HG03442 (cell line): Measurements from ENCODE around the gene IL21R.
"Not testable (repeated sequence)": the region's sequence is repeated elsewhere in the genome, so short reads cannot be mapped to it uniquely, and the experiment has no call there.

Source experiments
- ATAC-seq: cut with Tn5 transposase; IDR thresholded peaks from one replicate; pipeline ENCODE4 v1.9.1; 2021; ENCODE audit warnings: mild to moderate bottlenecking, moderate library complexity; ENCODE audit not compliant: unreplicated experiment

IL21R gene

DNA sequence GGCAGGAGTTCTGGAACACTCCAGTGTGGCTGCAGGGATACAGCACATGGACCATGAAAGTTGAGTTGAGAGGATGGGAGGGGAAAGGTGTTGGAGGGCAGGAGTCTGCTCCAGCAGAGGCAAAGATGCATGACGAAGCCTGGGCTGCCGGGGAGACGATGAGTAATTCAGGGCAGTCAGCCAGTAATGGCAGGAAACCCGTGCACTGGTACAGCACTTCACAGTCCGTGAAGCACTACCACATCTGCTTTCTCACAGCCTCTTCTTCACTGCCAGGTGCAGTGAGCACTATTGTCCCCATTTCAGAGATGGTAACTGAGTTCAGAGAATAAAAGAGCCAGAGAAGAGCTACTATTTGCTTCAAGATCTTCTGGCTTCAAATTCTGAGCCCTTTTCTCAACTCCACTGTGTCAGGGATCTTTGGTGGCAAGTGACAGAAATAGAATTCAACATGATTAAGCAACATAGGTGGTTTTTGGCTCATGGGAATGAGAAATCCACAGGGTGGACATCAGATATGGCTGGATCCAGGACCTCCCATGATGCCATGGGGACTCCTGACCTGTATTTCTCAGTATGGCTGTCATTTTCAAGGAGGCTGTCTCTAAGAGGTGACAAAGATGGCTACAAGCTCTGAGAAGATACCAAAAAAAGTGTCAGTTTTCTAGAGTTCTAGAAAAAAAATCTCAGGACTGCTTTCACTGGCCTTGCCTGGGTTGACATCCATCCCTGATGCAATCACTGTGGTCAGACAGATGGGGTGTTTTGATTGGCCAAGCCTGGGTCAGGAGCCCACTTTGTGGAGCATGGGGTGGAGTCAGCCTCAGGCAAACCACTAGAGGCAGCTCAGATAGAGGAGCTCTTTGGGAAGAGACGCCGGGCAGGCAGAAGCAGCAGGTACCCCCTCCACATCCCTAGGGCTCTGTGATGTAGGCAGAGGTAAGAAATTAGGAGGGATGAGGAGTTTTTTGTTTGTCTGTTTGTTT, 24.7 kb downstream of the IL21R start:
- peak; percentile 66 for ATAC-seq

DNA sequence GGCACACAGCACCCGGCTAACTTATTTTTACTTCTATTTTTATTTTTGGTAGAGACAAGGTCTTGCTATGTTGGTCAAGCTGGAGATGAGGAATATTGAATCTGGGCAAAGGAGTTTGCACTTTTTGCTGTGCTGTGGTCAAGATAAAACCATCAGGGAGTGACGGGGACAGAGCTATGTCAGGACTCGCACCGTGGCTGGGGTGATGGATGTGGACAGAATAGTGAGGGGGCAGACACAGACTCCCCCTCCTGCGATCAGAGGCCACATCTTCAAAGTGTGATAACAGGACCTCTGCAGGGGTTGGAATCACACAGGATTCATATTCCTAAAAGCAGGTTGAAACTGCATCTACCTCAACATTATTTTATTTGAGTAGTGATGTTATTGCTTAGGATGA, 25.6 kb downstream of the IL21R start:
- ATAC-seq: no peak

DNA sequence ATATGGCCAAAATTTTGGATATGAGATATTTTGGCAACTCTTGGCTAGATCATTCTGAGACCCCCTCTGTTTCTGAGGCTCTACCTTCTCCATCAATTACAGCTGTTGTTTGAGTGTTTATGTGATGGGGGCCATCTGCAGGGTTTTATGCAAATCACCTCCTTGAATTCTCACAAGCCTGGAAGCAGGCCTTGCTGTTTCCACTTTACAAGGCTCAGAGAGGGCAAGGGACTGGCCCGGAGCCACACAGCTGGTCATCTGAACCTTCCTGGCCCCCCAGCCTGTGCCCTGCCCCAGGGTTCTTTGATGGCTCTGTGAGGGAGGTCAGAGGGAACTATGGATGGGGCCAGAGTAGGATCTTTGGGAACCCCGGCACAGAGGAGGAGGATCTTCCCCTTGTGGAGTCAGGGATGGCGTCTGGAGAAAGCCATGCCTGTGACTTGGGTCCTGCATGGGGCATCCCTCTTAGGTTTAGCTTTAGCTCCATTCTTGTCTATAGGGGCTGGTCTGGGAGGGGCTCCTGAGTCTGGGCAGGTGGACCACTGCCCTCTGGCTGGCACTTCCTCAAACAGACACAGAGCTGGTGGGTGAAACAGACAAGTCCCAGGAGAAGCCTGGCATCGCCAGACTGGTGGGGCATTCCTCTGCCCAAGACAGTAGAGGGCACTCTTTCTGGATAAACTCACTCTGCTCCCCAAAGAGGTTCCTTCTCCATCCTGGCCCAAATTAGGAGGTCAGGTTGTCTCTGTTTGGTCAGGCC, 26.2 kb downstream of the IL21R start:
- ATAC-seq: no peak

DNA sequence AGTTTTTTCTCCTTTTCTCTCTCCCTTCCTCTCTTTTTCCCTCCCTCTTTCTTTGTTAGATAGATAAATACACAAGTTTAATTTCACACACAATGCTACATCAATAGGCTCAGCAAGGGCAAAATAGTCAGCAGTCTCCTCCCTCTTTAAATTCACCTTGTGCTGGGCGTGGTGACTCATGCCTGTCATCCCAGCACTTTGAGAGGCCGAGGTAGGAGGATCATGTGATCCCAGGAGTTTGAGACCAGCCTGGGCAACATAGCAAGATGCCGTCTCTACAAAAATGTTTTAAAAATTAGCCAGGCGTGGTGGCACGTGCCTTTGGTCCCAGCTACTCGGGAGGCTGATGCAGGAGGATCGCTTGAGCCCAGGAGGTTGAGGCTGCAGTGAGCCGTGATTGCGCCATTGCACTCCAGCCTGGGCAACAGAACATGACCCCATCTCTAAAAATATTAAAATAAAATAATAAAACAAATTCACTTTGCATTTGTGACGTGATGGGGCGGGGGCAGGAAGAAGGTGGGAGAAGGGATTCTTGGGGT, 27.4 kb downstream of the IL21R start:
- no peak for ATAC-seq

DNA sequence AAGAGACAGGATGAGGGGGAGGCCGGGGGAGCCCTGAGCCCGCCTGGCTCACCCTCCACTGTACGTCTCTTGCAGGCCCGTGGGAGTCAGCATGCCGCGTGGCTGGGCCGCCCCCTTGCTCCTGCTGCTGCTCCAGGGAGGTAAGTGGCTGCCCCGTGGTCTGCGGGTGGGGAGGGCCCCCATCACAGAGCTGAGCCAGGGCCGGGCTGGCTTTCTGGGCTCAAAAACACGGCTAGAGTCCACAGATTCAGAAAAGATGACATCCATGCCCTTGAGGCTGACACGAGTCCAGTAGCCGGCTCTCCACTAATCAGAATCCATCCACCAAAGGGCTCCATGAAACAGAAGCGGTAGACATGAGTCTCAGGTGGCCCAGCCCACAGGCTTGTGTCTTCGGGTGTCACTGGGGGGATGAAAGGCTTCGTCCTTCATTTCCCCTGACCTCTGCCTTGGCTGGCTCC, 28.0 kb downstream of the IL21R start:
- ATAC-seq: no peak

DNA sequence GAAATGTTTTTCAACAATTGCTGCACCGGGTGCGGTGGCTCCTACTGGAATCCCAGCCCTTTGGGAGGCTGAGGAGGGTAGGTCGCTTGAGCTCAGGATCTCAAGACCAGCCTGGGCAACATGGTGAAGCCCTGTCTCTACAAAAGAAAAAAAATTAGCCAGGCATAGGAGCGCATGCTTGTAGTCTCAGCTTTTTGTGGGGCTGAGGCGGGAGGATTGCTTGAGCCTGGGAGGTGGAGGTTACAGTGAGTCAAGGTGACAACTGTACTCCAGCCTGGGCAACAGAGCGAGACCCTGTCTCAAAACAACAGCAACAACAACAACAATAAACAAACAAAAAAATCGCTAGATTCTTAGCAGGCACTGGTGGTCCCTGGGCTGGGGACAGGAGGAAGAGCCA, 28.5 kb downstream of the IL21R start:
- no peak for ATAC-seq

DNA sequence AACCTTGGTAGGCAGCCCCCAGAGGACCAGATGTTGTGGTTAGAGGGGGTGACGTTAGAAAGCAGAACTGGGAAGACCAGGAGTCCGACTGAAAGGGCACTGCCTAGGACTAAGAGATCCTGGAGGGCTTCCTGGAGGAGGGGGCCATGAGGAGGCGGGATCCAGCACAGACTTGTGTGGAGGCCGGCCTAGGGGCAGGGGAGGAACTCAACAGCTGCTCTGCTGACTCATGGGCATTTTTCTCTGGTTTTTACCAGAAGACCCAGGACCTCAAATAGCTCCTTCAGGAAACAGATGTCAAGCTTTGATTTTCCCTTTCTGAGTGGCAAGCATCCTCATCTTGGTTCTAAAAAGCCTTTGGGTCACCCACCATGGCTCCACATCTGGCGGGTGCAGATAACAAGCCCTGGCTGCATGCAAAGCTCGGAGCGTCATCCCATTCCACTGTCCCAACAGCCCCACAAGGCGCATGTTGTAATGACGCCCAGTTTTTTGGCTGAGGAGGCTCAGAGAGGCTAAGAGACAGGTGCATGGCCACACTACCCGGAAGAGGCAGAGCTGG, 29.0 kb downstream of the IL21R start:
- no peak for ATAC-seq

DNA sequence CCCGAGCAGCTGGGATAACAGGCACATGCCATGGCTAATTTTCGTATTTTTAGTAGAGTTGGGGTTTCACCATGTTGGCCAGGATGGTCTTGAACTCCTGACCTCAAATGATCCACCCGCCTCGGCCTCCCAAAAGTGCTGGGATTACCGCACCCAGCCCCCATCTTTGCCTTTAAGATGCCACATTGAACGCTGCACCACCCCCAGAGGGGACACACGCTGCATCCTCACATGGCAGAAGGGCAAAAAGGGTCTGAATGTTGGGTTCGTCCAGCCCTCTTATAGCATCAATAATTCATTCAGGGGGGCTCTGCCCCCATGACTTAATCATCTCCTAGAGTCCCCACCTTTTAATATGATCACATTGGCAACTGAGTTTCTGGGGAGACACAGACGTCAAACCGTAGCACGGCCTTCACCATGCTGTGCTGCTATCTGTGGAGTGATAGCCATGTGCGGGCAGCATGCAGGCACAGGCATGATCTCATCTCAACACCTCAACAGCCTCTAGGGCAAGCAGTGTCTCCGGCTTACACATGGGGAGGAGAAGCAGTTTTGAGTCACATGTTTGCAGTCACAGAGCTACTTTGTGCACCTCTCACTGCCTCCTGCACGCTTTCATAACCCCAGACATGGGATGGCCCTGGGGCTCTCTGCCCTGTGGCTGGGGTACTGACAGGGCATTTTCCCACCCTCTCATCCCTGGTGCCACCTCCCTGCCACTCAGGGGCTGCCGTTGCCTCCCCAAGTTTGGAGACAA, 30.0 kb downstream of the IL21R start:
- no peak for ATAC-seq

DNA sequence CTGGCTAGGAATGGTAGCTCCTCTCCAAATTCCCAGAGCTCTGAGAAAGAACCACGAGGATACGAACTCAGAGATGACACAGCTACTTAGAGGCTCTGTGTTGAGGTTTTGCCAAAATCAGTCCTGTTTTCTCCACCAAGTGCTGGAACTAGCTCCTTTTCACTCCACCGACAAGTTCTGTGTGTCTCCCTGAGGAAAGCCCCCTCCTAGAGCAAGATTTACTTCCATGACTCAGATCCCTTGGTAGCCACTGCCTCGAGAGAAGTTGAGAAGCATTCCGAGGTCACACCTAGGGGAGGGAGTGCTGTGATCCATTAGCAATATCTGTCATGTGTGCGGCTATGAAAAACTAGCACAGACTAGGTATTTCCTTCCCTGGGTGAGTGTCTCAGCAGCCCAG, 30.6 kb downstream of the IL21R start:
- ATAC-seq: no peak

DNA sequence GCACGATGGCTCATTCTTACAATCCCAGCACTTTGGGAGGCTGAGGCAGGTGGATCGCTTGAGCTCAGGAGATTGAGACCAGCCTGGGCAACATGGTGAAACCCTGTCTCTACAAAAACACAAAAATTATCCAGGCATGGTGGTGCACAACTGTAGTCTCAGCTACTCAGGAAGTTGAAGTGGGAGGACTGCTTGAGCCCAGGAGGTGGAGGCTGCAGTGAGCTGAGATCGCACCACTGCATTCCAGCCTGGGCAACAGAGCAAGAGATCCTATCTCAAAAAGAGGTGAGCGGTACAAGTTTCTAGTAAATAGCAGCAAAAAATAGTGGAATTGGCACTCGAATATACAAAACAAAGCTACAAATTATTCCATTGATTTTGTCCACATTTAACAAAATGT, 31.2 kb downstream of the IL21R start:
- ATAC-seq: not testable (repeated sequence)

DNA sequence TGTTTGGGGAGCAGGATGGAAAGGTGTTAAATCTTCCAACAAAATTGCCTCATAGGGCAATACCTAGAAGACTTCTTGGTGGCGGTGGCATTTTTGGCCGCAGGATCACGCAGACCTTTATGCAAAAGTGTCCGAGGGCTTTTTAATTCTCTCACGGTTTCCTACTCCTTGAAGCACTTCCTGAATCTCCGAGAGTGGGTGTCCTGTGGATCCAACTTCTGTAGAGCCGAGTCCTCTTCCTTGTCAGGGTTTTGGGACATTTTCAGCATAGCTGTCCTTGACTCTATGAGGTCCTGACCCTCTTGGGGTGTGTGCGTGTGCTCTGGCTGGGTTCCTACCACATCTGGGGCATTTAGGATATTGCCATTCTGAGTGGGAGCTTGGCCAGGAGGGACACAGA, 31.7 kb downstream of the IL21R start:
- ATAC-seq: no peak

DNA sequence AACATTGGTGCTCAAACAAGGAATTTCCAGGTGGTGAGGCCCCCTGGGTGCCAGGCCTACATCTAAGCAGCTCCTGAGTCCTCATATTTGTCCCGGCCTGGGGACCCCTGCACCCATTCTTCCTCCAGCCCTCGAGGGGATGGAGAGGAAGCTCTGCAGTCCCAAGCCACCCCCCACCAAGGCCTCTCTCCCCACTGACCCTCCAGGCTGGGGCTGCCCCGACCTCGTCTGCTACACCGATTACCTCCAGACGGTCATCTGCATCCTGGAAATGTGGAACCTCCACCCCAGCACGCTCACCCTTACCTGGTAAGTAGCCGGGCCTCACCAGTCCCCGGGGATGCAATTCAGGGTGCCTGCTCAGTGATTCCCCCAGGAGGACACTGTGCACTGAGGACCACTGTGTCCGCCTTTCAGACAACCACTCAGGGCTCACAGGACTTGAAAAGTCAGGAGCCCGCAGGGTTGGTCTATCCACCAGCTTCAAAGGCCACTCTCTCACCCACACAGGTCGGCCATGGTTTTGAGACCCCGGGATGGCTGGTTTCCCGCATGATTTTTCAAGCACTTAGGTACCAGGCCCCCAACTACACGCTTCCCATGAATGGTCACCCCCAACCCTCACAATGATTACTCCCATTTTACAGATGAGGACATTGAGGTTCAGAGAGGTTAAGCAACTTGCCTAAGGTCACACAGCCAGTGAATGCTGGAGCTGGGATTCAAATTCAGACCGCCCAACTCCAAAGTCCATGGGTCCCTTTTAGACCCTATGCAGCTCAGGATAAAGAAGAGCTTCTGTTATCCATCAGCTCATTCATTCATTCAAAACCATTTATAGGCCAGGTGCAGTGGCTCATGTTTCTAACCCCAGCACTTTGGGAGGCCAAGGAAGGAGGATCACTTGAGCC, 32.4 kb downstream of the IL21R start:
- ATAC-seq: no peak

DNA sequence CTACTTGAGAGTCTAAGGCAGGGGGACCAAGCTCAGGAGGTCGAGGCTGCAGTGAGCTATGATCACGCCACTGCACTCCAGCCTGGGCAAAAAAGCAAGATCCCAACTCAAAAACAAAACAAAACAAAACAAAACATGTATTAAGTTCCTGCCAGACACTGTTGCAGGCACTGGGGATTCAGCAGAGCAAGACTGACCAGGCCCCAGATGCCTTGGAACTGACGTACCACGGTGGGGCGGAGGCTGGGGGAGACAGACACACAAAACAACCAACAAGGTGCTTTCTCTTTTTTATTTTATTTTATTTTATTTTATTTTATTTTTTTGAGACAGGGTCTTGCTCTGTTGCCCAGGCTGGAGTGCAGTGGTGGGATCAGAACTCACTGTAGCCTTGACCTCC, 33.2 kb downstream of the IL21R start:
- ATAC-seq: not testable (repeated sequence)

DNA sequence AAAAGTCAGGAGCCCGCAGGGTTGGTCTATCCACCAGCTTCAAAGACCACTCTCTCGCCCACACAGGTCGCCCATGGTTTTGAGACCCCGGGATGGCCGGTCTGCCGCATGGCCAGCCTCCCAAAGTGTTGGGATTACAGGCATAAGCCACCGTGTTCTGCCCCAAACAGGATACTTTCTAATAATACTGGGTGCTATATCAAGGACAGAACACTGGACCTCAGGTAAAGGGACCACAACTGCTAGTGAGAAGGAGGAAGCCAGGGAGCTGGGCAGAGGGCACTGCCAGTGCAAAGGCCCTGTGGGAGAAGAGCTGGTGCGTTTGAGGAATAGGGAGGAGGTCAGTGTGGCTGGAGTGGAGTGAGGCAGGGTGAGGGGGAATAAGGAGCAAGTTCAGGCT, 34.1 kb downstream of the IL21R start:
- no peak for ATAC-seq

DNA sequence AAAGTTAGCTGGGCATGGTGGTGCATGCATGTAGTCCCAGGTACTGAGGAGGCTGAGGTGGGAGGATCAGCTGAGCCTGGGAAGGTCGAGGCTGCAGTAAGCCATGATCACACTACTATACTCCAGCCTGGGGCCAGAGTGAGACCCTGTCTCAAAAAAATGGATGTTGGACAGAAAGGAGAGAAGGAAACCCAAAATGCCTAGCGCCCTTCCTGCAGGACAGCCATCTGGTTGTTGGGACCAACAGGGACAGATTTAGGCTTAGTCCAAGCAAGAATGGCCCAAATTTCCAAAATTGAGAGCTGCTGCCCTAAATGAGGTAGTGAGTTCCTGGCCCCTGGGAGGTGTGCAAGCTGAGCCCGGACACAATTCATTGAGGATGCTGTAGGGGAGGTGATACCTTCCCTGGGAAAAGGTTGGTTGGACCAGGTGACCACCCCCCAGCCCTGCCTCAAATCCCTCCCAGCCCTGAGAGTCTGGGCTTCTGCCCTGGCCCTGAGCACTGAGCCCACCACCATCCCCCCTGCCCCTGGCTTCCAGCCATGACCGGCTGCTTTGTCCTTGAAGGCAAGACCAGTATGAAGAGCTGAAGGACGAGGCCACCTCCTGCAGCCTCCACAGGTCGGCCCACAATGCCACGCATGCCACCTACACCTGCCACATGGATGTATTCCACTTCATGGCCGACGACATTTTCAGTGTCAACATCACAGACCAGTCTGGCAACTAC, 35.1 kb downstream of the IL21R start:
- no peak for ATAC-seq

DNA sequence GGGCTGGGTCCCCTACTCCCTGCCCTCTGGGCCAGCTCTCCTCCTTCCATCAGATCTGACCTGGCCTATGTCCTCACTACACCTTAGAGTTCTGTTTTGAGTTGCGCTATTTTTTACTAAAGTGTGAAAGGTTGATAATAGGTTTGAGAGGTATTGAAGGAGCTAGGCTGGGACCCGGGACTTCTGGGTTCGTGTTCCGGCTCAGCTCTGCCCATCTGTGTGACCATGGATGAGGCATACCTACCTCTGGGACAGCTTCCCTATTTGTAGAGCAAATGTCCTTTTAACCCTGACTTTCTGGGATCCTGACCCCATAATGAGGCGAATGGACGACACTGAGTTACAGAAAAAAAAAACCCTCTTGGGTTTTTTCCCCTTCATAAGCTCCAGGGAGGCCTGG, 36.0 kb downstream of the IL21R start:
- ATAC-seq: no peak

DNA sequence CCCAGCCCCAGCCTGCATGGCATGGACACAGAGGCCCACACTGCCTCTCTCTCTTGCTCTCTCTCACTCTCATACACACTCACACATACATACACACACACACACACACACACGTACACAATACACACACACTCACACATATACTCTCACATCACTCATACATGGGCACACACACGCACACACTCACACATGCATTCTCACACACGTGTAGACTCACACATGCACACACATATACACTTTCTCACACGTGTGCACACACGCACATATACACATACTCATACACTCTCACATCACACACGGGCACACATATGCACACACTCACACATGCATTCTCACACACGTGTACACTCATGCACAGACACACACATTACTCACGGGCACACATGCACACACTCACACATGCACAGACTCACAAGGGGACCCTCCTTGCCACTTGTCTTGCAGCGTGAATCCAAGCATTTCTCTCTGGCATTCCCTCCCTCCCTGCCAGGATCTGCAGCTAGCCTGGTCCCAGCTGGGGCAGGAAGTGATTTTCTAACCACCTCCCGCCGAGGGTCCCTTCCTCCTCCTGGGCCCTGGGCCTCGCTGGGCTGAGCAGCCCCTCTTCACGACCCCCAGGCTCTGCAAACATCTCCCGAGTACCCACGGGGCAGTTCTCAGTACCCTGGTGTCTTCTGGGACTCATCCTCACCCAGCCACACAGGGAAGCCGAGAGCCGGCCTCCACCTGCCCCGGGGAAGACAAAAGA, 37.5 kb downstream of the IL21R start:
- ATAC-seq: no peak

DNA sequence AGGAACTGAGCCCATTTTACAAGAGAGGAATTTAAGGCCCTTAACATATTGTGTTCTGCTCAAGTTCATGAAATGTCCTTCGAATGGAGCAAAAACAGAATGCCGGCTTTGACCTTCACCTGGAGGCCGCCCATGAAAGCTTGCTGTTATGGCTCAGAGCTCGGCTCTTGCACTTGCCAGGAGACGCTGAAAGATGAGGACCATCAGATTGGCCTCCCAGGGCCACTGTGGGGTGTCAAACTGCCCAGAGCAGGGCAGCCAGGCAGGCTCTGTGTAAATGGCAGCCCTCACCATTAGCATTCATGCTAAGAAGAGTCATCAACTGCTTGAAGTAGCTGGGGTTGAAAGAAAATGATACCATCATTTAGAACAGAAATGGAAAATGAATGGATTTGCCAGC, 39.3 kb downstream of the IL21R start:
- ATAC-seq: no peak
